NCI-H2171 (cell line): ENCODE data around the gene SLC19A1.

Source experiments
- DNase-seq: peaks from one replicate; lab custom pipeline; 2025; lab: John Stamatoyannopoulos, UW

SLC19A1 gene

GRCh38 chr21:45466330-45467220 is 75.7 kb downstream of the SLC19A1 start:
- DNase-seq: no peak

GRCh38 chr21:45465611-45466329 is 76.5 kb downstream of the SLC19A1 start:
- no peak for DNase-seq

DNA sequence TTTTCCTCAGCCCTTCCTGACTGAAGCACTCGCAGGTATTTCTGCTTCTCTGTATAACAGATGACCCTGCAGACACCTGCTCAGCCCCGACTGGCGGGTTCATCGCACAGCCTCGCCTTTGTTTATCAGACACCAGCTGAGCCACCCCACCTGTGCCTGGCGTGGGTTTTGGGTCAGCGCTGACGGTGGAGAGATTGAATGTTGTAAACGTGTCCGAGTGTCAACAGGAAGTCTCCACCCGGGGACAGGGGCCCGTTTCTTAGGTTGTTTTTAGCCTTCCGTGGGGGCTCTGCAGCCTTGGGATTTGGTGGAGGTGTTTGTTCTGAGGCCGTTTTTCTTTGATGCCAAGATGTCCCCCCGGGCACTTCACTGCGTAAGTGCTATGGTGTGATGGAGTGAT is 77.1 kb downstream of the SLC19A1 start:
- no peak for DNase-seq

- DNase-seq: no peak
Observed at GRCh38 chr21:45464309-45464708, 77.9 kb downstream of the SLC19A1 start.

GRCh38 chr21:45463871-45464270 is 78.4 kb downstream of the SLC19A1 start:
- no peak for DNase-seq

DNA sequence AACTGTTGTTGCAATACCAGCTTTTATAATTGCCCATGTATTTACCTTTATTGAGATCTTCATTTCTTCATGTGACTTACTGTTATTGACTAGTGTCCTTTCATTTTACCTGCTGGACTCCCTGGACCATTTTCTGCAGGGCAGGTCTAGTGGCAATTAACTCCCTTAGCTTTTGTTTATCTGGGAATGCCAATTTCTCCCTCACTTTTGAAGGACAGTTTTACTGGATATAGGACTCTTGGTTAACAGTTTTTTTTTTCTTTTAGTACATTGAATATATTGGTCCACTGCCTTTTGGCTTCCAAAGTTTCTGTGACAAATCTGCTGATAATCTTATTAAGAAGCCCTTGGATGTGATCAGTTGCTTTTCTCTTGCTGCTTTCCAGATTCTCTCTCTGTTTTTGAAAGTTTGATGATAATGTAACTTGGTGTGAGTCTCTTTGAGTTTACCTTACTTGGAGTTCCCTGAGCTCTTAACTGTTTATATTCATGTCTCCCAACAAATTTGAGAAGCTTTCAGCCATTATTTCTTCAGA is 80.4 kb downstream of the SLC19A1 start:
- DNase-seq: no peak

GRCh38 chr21:45461369-45461750 is 80.9 kb downstream of the SLC19A1 start:
- DNase-seq: no peak

DNA sequence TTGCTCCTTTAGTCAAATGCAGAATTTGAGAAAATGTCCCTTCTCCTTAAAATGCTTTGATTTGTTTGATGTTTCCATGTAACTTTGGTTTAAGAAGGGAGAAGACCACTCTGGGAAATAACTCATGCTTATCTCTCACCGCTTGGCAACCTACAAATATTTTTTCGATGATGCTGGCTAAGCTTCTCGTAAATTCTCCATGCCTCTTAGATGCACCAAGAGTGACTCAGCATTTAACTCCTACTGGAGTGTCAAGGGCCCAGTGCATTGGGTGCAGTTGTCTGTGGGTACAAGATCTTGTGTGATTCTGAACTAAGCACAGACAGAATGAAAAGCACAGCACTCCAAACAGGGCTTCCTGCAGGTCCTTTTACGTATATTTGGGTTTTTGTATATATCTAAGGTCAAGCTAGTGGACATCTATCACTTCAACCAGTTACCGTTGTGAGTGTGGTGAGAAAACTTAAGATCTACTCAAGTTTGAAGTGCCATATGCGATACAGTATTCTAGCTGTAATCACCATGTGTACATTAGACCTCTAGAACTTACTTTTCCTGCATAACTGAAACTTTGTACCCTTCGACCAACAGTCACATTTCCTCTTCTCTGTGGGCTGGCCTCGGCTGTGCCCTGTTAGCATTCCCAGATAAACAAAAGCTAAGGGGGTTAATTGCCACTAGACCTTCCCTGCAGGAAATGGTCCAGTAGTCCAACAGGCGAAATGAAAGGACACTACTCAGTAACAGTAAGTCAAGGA is 81.5 kb downstream of the SLC19A1 start:
- DNase-seq: no peak

DNA sequence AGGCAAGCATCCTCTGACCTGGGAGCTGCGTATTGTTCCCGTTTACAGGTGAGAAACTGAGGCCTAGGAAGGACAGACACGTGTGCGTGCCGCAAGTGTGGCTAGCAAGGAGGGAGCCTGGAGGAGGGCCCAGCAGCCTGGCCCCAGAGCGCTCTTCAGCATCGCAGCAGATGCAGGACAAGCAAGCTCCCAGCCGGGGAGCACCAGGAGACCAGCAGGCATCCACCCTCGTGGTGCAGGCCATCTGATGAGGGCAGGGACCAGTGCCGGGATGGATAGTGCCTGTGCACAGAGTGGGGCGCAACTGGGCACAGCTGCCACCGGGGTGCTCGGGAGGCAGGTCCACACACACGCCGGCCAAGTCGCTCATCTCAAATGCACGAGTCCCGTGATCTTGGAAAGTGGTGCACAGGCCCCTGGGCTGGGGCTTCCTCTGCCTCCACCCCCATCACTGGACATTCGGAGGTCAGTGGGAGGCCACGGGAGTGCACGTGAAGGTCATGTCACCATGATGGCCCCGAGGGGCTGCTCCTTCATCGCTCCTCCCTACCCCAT is 82.2 kb downstream of the SLC19A1 start:
- DNase-seq: no peak

DNA sequence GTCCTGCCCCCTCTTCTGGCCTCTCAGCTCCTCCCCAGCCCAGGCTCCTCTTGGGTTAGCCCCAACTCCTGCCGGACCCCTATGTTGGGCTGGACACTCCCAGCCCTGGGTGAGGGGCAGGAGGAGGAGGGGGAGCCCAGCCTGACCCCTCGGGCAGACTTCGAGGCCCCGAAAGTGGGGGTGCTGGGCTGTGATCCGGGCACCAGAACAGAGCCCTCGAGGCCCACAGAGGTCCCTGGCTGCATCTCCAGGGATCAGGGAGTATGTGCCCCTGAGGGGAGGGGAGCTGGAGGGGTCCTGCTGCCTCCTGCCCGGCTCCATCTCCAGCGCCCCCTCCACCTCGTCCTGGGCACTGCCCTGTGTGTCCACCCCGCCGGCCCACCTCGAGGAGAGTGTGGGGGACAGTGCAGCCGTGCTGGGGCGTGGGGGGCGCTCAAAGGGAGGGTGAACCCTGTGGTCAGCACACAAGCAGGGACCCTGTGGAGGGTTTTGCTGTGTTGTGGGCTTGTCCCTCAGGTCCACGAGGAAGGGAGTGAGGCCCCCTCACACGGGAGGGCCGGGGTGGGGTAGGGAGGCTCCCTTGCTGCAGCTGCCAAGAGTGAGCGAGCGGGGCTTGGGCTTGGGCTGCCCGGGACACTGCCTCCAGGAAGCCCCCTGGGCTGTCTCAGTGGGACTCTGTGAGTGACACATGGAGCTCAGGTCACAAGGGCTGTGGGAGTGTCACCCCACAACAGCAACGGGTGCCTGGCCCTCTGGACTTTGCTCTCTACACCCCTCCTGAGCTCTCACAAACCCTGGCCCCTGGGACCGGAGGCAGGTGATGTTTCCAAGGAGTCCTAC is 82.8 kb downstream of the SLC19A1 start:
- no peak for DNase-seq

DNA sequence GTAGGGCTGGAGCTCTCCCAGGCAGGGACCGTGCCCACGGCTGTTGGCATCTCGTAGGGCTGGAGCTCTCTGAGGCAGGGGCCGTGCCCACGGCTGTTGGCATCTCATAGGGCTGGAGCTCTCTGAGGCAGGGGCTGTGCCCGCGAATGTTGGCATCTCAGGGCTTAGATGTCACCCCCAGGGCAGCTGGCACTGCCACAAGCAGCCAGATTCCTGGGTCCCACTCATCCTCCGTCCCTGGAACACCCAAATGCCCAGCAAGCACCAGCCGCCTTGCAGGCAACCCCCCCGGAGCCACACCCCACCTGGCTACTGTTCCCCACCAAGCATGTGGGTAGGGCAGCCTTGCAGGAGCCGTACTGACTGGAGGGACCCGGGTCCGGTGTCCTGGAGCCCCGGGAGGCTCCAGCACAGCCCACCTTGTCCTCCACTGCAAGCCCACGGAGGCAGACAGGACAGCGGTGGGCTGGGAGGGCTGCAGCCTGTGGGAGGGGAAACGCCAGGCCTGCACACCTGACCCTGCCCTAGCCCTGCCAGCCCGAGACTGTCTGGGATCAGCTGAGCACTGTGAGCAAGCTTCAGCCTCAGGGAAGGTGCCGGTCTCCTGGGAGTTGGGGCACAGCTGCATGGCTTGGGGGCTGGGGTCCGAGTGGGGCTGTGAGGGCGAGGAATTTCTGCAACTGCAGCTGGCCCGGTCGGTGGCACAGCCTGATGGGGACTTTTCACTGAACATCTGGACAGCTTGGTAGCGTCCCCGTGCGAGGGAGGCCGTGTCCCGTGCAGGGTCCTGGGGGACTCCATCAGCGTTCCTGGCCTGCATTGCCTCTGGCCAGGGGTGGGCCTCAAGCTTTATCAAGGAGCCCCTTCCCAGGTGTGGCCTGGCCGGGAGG is 83.7 kb downstream of the SLC19A1 start:
- DNase-seq: no peak

- DNase-seq: no peak
Observed at GRCh38 chr21:45457832-45458172, 84.4 kb downstream of the SLC19A1 start.

DNA sequence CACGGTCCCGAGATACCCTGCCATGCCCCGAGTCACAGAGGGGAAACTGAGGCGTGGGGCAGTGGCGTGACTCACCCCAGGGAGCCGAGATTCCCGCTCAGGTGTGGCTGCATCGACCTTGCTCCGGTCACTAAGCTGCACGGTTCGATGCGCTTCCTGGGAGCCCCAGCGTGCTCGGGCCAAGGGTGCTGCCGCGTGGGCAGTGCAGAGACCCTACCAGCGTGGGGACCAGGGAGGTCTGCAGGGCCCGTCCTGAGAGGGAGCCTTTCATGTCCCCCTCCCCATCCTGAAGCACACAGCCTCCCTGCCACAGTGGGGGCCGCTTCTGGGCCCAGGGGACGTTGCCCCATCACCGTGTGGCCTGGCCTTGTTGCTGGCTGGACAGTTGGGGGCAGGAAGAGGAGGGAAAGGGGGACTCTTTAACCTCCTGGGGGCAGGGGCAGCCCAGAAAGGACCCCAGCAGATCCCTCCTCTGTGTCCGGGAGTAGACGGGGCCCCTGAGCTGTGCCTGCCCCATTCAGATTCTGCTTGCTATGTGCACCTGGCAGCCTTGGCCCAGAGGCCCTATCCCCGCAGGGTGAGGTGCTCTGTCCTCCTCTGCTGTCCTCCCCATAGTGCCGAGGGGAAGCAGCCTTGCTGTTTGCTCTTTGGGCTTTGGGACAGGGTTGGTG is 84.9 kb downstream of the SLC19A1 start:
- DNase-seq: no peak

DNA sequence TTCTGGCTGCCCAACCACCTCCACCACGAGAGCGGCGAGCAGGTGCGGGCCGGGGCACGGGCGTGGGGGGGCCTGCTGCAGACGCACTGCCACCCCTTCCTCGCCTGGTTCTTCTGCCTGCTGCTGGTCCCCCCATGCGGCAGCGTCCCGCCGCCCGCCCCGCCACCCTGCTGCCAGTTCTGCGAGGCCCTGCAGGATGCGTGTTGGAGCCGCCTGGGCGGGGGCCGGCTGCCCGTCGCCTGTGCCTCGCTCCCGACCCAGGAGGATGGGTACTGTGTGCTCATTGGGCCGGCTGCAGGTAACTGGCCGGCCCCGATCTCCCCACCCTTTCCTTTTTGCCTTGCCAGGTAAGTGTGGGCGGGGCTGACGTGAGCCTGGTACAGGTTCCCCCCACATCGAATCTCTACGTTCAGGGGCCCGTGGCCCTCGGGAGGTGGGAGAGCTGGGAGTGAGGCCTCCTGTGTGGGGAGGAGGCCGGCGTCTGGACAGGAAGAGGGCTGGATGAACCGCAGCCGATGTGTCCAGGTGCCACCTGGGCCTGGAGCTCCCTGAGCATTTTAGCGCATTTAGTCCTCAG is 85.6 kb downstream of the SLC19A1 start:
- DNase-seq: no peak

- no peak for DNase-seq
Observed at GRCh38 chr21:45455674-45456583, 86.3 kb downstream of the SLC19A1 start.

GRCh38 chr21:45454926-45455673 is 87.1 kb downstream of the SLC19A1 start:
- no peak for DNase-seq
